AG20443 (cell line): ENCODE results near the gene ING1.
"Not testable (repeated sequence)": the region's sequence is repeated elsewhere in the genome, so short reads cannot be mapped to it uniquely, and the experiment has no call there.

ENCODE experiments used
- DNase-seq: peaks from one replicate; pipeline ENCODE4 v3.0.0; 2012; ENCODE audit warnings: low spot score, mixed read lengths

The ING1 gene

GRCh38 chr13:110695774-110696173 lies 17.7 kb upstream of the ING1 start:
- DNase-seq, result not testable (repeated sequence)

DNA sequence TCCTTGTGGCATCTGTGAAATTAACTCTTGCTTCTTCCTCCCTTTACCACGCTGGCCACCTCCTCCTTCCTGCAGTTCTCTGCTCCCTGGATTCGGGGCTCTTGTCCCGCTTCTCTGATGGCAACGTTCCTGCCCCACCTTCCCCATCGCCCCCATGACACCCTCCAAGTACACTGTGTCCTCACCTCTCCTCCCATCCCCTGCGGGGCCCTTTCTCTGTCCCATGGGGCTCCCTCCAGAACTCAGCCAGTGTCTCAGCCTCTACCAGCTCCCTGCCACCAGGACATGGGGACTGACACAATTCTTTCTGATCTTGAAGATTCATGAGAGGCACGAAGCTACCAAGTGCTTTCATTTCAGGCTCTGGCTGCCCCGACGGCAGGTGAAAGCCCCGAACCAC lies 16.7 kb upstream of the ING1 start:
- DNase-seq, result no peak

GRCh38 chr13:110697842-110698241 lies 15.7 kb upstream of the ING1 start:
- no peak for DNase-seq

GRCh38 chr13:110698689-110699088 lies 14.8 kb upstream of the ING1 start:
- no peak for DNase-seq

DNA sequence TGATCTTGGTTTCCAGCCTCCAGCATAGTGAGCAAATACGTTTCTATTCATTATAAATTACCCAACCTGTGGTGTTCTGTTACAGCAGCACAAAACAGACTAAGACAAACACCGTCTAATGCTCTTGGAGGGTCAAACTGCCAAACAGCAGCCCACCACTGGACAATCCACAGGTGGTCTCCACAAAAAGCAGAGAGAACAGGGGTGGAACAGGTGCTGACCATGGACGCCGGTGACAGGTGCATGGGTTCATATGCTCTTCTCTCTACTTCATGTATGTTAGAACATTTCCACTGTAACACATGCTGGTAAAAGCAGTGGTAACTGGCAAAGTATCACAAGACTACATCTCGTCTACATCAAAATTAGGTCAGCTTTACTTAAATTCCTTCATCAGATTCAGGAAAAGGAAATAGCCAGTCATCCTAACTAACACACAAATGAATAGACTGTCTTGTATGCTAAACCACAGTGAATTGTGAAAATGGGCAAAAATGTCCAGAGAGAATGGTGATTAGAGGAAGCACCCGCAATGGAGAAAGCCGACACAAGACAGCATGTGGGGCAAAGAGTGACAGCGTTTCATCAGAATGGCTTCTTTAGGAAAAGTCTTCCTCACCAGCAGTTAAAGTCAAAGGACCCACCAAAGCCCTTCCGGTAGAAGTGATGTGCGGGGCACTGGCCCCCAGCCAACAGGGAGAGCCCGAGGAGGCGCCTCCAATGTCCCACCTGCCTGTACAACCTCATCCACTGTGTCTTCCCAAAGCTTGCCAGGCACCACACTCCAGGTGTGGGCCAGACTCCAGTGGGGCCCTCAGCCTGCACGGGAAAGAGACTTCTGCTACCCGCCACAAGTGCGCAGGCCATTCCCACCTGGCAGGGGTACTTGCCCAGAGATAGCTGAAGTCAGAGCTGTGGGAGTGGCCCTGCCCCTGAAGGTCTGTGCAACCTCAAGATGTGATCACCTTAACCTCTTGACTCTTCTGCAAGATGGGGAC lies 14.1 kb upstream of the ING1 start:
- no peak for DNase-seq

DNA sequence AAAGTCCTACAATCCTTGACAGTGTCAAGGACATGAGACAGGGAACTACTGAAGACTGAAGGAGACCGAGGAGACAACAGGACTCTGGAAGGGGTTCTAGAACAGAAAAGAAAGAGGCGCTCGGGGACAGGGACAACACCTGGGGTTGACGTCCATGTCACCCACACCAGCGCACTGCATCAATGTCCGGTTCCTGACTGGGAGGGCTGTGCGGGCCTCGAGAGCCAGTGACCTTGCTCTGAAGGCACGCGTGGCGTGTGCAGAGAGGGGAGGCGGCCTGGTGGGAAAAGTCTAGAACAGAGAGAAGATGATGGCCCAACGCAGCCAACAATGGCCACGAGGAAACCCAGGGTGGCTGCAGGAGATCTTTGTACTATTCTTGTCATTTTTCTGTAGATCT lies 13.3 kb upstream of the ING1 start:
- no peak for DNase-seq

DNA sequence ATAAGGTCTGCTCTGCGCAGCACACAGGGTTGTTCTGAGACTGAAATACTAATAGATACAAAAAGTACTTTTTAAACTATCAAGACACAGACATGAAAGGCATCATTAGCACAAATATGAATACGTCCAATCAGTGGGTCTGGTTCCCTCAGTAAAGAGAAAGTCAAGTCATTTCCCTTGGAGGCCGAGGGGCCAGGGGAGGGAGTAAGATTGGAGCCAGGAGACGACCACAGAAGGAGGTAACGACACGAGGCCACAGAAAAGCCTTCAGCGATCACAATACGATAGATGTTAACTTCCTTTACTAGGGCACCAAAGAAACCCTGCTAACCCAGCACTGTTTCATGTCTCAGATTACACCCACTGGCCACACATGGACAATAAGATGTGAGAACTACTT lies 12.9 kb upstream of the ING1 start:
- no peak for DNase-seq

DNA sequence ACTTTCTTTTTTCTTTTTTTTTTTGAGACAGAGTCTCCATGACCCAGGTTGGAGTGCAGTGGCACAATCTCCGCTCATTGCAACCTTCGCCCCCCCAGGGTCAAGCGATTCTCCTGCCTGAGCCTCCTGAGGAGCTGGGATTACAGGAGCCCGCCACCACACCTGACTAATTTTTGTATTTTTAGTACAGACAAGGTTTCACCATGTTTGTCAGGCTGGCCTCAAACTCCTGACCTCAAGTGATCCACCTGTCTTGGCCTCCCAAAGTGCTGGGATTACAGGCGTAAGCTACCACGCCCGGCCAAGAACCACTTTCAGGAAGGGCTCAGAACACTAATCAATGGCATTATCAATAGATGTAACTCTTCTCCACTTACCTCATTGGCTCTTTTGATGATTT lies 12.4 kb upstream of the ING1 start:
- not testable (repeated sequence) for DNase-seq

DNA sequence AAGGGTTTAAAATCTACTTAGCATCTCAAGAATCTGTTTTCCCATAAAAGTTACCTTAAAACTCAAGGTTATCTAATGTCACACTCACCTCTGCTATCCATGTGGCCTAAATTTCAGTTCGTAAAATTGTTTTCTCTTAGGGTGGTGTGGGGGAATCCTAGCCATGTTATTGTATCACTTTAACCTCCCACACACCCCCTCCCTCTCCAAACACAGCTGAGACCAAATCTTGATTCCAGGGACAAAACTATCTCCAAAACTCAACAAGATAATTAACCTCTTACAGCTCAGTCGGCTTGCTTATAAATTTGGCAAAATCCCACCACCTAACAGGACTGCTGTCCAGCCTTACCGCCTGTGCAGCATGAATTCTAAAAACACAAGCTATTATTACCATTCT lies 11.4 kb upstream of the ING1 start:
- DNase-seq, result no peak

DNA sequence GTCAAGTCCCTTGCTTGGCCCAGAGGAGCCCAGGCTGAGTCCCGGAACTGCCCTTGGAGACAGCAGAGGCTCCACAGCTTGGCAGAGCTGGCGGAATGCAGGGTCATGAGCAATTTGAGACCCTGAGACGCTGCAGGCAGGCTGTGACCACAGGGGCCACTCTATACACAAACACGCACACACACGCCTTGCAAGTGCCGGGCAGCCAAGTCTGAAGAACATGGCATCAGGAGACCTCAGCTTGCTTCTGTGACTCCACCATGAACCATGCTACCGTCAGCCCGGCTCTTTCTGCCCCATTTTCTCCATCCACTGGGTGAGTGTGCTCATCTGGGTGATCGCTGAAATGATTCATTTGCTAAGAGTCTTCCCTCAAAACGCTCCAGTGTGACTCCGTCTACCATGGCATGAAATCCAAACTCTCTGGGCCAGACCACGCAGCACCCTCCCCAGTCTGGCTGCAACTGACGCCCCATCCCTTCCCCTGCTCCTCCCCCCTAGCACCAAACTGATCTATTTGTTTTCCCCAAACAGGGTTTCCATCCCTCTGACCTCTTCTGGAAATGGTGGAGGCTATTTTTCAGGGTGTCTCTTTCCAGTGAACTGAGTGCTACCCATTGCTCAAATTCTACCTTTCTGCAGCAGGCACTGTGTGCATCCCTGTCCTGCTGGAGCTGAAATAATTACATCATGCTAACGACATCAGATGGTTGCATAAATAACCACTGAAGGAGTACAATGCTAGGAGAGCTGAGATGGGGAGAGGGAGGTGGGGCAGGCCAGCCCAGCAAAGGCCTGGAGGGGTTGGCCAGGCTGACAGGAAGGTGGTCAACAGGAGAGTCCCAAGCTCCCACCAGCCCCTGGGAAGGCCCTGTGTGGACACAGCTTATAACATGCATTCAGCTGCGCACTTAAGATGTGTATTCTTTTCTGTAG lies 10.6 kb upstream of the ING1 start:
- no peak for DNase-seq

DNA sequence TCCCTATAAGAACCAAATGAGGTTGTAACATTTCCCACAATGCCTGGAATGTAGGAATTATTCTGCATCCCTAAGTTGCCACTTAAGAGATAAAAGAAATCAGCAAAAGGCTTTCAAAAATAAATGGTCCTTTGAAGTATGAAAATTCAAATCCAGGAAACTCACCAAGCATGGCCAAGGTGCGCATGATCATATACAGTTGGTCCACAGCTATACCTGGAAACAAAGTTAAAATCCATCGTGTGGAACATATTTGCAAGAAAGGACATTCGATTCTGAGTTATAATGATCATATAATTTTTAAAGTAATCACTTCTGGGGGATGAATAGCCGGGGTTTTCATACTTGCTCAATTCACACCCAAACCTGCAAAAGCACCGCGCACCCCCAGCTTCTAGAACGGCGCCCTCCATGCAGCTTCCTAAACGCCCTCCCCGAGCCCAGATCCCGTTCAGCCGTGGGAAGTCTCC lies 8.1 kb upstream of the ING1 start:
- no peak for DNase-seq

GRCh38 chr13:110705826-110706569 lies 7.5 kb upstream of the ING1 start, which contains the start of gene CARS2:
CARS2 (minus strand) TSS chr13:110706116; CDS start chr13:110706093, 23 bp downstream.
- peak; percentile 95 for DNase-seq

DNA sequence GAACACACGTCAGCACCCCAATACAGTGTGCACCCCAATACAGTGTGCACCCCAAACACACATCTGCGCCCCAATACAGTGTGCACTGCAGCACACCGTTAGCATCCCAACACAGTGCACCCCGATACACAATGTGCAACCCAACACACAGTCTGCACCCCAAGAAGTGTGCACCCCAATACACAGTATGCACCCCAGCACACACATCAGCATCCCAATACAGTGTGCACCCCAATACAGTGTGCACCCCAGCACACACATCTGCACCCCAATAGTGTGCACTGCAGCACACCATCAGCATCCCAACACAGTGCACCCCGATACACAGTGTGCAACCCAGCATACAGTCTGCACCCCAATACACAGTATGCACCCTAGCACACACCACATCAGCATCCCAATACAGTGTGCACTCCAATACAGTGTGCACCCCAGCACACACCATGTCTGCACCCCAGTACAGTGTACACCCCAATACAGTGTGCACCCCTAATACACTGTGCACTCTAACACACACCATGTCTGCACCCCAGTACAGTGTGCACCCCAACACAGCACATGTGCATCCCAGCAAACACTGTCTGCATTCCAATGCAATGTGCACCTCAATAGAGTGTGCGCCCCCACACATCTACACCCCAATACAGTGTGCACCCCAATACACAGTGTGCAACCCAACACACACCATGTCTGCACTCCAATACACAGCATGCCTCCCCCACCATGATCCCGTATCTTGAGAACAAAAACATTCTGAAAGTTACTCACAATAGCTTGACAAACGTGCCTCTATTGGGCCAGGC lies 6.7 kb upstream of the ING1 start:
- DNase-seq, result no peak

DNA sequence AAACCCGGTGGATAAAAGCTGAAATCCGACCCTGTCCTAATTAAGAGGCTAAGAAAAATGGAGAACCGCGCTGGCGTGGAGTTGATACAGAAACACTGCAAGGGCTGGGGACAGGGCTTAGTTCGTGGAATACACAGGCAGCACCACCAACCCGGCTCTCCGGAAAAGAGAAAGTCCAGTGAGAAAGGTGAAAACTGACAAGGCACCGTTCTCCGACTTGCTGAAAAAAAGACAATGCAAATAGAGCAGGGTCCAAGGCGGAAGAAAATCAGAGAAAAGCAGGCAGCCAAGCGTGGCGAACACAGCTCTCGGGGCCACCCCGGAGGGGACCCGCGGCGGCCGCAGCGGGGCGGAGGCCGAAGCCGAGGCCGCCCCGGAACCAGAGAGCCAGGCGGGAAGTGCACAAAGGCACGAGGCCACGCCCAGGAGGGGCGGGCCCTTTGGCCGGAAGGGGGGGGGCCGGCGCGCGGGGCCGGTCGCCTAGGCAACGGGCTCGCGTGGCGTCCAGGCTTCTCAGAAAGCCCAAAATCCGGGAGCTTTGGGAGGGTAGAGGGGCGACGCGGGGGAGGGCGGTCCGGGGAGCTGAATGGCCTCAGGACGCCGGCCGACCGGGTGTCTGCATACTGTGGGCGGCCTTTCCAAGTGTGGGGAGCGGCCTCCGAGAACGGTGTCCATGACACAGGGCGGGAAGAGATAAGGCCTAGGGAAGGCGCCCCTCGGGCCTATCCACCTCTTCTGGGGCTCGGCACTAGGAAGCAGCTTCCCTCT lies 1.2 kb upstream of the ING1 start:
- DNase-seq, result peak; percentile 94

DNA sequence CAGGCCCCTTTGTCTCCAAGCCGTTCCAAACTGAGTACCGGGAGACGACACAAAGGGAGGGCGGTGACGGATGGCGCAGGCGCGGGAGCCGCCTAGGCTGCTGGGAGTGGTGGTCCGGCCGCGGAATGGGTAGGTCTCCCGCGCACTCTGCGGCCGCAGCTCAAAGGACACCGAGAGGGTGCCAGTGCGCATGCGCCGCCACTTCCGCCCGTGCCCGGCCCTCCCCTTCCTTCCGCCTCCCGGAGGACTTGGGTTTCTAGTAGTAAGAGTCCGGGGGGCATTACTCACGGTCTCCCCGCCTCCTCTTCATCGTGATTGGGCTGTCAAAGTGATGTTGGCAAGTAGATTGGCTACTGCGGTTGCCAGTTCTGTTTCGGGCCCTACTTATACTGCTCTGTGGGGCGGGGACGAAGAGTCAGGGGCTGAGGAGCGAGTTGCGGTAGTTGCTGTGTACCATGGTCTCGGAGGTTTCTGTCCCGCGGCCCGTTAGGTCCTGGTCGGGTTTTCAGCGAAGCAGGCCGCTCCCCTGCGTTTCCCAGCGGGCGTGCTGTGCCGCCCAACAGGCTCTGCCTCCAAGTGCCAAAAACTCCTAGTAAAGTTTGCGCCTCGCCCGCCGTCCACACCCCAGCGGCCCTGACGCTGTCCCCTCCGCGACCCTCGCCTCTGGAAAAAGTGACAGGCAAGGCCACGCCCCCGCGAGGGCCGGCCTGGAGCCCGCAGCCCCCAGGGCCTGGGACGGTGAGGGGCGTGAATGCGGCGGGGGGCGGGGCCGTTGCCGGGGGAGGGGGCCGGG lies 455 bp upstream of the ING1 start:
- peak; percentile 97 for DNase-seq

DNA sequence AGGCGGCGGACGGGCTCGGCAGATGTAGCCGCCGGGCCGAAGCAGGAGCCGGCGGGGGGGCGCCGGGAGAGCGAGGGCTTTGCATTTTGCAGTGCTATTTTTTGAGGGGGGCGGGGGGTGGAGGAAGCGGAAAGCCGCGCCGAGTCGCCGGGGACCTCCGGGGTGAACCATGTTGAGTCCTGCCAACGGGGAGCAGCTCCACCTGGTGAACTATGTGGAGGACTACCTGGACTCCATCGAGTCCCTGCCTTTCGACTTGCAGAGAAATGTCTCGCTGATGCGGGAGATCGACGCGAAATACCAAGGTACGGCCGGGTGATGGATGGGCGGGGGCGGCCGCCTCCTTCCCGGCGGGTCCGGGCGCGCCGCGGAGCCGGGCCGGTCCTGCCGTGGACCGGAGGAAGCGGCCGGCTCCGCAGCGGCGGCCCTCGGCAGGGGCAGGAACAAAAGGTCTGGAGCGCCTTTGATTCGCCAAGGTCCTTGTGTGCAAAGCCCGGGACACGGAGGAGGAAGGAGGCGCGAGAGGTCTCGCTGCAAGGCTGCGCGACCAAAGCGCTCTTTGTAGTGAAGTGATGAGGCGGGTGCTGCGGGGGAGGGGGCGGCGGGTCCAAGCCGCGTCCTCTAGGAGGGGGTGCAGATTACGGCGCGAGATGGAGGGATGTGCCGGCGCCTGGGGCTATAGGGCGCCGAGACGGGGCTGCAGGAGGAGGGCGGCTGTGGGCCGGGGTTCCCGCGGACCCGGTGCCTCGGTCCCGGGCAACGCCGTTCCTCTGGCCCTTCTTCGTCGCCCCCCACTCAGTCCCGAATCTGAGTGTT lies 689 bp downstream of the ING1 start:
- no peak for DNase-seq

DNA sequence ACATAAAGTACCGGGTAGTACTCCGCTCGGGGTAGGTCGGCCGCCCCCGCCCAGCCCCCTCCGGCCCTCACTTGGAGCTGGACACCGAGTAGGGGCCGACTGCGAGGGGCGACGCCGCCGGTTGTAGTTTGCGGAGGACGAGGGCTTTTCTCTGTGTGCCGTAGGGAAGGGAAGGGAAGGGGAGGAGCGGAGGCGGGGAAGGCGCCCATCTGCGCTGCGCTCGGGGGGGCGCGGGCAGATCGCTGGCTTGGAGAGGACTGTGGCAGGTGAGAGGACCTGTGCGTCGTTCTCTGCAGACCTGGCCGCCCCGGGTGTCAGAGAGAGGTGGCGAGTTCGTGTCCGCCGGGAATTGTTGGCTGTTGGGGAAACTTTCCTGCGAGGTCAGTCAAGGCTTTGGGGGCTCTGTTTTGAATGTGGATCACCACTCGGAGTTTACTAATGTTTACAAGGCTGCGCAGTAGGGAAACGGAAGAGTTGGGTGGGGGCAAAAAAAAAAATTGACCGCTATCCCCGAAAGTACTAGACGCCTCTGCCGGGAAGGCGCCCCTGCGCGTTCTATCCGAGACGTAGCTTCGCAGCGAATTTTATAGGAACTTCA lies 1.4 kb downstream of the ING1 start:
- DNase-seq, result no peak
